ENCODE results near the gene MTA2.

Gene MTA2

DNA sequence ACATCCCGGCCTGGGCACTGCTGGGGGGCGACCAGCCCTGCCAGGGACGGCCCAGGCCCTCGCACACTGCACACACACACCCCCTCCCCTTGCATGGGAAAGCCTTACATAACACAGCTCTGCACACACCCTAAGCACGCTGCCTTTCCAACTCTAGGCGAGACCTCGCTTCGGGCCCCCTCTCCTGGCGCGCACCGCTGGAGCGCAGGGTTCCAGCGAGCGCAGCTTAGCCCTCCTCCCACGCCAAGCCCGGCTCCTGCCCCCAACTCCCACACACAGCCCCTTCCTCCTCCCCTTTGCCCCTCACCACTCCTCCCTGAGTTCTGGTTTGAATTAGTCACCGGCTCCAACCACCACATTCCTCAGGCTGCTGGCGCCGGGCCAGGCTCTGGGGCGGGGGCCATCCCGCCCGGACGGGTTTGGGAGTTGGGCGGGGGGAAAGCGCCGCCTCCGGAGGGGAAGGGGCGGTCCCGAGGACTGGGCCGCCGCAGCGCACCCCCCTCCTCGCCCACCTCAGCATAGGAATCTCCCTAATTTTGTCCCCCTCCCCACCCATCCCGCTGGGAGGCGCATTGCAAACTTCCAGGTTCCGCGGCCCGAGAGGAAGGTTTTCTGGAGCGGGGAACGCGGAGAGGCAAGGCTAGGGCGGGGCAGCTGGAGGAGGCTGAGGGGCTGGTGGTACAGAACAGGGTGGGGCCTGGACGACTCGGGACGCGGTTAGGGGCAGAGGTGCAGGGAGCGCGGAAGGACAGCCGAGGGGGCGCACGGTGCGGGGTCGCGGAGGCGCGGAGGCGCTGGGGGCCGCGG, 56.0 kb downstream of the MTA2 start:
- peak; percentile 62 for DNase-seq

DNA sequence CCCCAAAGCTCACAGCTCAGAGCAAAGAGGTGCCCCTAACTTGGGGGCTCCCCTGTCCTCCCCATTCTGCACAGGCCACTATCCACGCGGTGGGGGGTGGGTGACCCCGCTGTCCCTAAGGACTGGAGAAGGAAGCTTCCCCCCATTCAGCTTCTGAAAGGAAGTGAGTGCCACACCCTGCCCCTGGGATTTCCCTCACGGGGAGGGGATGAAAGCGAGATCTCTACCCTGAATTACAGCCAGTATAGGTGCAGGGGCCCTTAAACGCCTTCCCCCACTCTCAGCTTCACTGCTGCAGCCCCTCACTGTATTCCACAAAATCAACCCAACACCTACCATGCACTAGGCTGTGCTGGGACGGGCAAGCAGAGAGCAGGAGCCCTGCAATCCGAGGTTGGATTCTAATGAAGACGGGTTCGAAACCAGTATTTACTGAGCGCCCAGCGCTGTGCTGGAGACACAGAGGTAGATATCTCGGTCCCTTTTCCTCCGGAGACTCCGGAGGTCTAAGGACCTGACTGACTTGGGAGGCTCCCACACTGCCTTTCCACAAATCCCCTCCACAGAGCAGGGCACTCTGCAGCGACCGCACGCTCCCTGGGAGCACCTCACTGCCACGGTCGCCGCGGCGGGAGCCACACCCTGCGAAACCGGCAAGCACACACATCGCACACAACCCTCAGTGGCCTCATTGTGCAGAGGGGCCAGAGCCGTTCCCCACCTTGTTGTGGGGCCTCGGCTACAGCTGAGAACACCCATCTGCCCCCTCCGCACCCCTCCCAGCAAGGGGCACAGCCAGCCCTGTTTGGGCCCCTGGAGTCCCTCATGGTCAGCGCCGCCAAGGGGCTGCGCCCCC, 56.9 kb downstream of the MTA2 start:
- no peak for DNase-seq

DNA sequence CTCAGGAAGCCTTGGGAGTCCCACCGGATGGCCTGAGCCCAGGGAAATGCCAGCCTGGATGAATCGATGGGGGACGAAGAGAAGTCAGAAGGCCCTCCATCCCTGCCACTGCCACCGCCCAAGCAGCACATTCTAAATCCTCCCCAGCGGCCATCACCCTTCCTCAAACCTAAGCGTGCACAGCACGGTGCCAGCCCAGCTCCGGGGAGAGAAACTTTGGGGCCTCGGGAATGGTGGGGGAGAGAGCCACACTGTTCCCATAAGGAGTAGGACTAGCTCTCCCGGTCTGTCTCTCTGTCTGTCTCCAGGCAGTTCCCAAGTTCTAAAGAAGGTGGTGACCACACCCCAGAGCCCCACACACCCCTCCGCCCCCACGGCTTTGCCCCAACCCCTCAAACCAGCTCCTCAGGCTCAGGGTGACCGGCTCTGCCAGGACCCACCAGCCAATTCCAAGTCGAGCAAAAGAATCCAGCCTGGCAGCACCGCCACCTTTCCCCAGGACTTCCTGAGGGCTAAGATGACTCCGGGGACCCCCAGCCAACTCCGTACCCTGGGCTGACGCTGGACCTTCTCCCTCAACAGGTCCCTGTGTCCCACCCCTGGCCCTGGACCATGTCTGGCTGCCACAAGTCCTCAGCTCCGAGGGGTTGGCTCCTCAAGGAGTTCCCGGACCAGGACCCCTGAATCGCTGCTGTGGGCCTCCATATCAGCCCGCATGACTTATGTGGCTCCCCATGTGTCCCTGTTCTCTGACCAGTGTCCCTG, 57.8 kb downstream of the MTA2 start:
- DNase-seq: no peak
